T47D (cell line): Measurements from ENCODE around the gene PP2D1.
"Not testable (repeated sequence)": the region's sequence is repeated elsewhere in the genome, so short reads cannot be mapped to it uniquely, and the experiment has no call there.

Source experiments
- DNase-seq, 2 experiments: peaks; one replicate each; pipeline versions ENCODE4 v3.0.0 to v3.0.0-alpha.2; 2011 to 2012; ENCODE audit warnings: low read depth in 1 of 2, low spot score in 1 of 2
- JUND ChIP-seq: IDR thresholded peaks from 2 replicates; pipeline ENCODE4 v1.6.1; 2012; ENCODE audit warnings: low read depth
- in situ Hi-C: cut with HindIII; loops from 2 replicates; pipeline ENCODE4 v1.10.0; 2016; ENCODE audit warnings: low sequenced_read_pairs, low pct_unique_long_range_greater_than_20kb

The PP2D1 gene

GRCh38 chr3:20037255-20037996, 25.4 kb upstream of the PP2D1 start:
- in situ Hi-C loops, result no loop called here
- TF ChIP-seq JUND, result no peak
- no peak for DNase-seq

- in situ Hi-C loops, result no loop called here
- no peak for DNase-seq
- no peak for TF ChIP-seq JUND
These were observed 23.0 kb upstream of the PP2D1 start for GRCh38 chr3:20035019-20035418.

- in situ Hi-C loops, DNase-seq: not testable (repeated sequence)
These were observed 19.9 kb upstream of the PP2D1 start for GRCh38 chr3:20031939-20032338.

GRCh38 chr3:20028905-20029331, 16.9 kb upstream of the PP2D1 start:
- in situ Hi-C loops, result no loop called here
- TF ChIP-seq JUND, result no peak

GRCh38 chr3:20027136-20027535, 15.1 kb upstream of the PP2D1 start:
- no peak for DNase-seq
- in situ Hi-C loops, result no loop called here
- no peak for TF ChIP-seq JUND

More at GRCh38 chr3:20028905-20029331, 16.9 kb upstream of the PP2D1 start:
- DNase-seq, result no peak

- in situ Hi-C loops, result no loop called here
- no peak for DNase-seq
- no peak for TF ChIP-seq JUND
These were observed 11.8 kb upstream of the PP2D1 start for GRCh38 chr3:20023623-20024405.

GRCh38 chr3:20022954-20023622, 11.0 kb upstream of the PP2D1 start:
- DNase-seq, result no peak
- TF ChIP-seq JUND, result no peak
- in situ Hi-C loops, result no loop called here

- in situ Hi-C loops, DNase-seq: not testable (repeated sequence)
These were observed 4.0 kb upstream of the PP2D1 start for GRCh38 chr3:20016076-20016475.

- in situ Hi-C loops, result no loop called here
- DNase-seq, result no peak
- no peak for TF ChIP-seq JUND
These were observed 3.5 kb upstream of the PP2D1 start for GRCh38 chr3:20015525-20015924.

GRCh38 chr3:20013396-20013795, 1.3 kb upstream of the PP2D1 start:
- no peak for TF ChIP-seq JUND
- DNase-seq, result no peak
- in situ Hi-C loops, result no loop called here

GRCh38 chr3:20008646-20009045, 3.4 kb downstream of the PP2D1 start:
- no peak for DNase-seq
- TF ChIP-seq JUND, result no peak
- in situ Hi-C loops, result no loop called here

- TF ChIP-seq JUND, result no peak
- in situ Hi-C loops, result no loop called here
- no peak for DNase-seq
These were observed 4.1 kb downstream of the PP2D1 start for GRCh38 chr3:20007960-20008359.

GRCh38 chr3:20001932-20002331, 10.1 kb downstream of the PP2D1 start:
- in situ Hi-C loops, result no loop called here
- TF ChIP-seq JUND, result no peak
- no peak for DNase-seq
